Hypothalamus (tissue), 51 donors: ENCODE data around the gene SHISA2.
"Not testable (repeated sequence)": the region's sequence is repeated elsewhere in the genome, so short reads cannot be mapped to it uniquely, and the experiment has no call there.

Source experiments
- DNase-seq, 51 donors: peaks; one replicate each; lab custom pipeline; 2025; lab: John Stamatoyannopoulos, UW

Gene SHISA2

DNA sequence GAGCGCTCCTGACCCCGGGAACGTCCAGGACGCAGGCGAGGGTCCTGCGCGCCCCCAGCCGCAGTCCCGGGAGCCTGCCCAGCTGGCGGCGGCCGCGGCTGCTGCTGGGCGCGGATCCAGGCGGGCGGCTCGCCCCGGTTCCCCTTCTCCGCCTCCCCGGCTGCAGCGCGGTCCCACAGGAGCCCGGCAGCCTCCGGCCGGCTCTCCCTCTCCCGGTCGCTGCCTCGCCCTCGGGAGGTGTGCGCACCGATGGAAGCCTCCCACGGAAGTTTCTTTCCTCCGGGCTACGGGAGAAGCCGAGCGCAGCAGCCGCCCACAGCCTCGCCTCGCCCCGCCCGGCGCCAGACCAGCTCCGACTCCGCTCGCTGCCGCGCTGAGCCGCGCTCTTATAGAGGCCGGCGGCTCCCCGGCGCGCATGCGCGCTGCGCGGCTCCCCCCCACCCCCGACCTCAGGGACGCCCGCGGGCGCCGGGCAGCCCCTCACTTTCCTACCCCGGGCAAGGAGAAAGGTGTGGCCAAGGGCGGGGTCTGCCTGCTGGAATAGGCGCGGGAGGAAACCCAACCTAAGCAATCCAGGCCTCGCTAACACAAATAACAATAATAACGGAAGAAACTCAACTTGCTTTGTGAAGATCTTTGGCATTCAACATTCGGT is at the start of gene SHISA2:
SHISA2 (minus strand) TSS at position 360 of the 655 bp plus-strand sequence. CDS start 1,041 bp downstream, outside the sequence.
- DNase-seq: peak in 34 of 51 donors; percentile 12 to 62 (median 38)

GRCh38 chr13:26095846-26096610 is 44.2 kb upstream of the SHISA2 start:
- DNase-seq: no peak

DNA sequence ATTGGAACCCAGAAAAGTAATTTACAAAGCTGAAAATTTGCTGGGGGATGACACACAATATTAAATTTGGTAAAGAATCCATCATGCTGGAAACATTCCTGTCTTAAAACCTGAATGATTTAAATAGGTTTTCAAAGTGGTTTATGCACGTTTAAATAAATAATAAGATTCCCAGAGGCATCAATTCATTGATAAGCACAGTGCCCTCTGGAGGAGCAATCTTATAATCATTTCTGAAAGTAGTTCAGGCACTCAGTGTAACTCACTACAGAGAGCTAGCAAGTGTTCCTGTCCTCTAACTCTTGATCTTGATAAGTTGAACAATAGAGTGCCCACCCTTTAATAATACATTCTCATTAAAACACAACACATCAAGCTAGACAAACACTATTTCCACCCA is 43.5 kb upstream of the SHISA2 start:
- no peak for DNase-seq

DNA sequence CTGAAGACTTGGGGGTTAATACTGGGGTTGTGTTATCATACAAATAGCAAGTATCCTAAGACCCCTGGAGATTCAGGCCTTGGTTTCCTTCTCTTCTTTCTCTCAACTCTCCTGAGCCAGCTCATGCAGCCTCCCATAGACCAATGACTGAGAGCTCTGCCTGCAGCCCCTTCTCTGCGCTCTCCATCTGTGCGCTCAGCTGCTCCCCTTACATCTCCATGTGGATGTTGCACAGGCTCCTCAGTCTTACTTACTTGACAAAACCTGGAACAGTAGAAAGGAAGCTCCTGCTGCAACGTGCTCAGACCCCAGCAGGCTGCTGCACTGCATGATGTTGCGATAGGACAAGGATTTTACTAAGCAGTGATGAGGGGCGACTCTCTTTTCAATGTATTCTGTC is 25.0 kb upstream of the SHISA2 start:
- DNase-seq: not testable (repeated sequence)

- DNase-seq: peak in 1 of 51 donors; percentile 3
These were observed 23.7 kb upstream of the SHISA2 start for GRCh38 chr13:26075498-26075897.

- DNase-seq: no peak
These were observed 22.9 kb upstream of the SHISA2 start for GRCh38 chr13:26074706-26075105.

DNA sequence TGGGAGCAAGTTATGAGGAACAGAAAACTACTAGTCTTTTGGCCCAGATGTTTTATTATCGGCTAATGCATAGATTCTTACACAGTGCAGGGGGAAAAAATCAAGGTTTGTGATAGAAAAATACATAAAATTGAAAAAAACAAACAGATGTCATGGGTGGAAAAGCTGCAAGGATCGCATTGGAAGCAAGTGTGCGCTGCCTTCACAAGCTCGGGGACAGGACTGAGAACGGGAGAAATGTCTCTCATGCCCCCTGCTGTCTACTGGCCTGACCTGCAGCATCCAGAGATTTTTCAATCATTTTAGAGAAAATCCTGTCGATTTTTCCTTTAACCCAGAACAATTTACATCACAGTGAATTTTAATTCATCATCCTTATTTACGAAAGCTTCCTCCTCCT is 20.5 kb upstream of the SHISA2 start:
- peak in 1 of 51 donors; percentile 22 for DNase-seq

GRCh38 chr13:26071691-26072090 is 19.9 kb upstream of the SHISA2 start:
- DNase-seq: no peak

DNA sequence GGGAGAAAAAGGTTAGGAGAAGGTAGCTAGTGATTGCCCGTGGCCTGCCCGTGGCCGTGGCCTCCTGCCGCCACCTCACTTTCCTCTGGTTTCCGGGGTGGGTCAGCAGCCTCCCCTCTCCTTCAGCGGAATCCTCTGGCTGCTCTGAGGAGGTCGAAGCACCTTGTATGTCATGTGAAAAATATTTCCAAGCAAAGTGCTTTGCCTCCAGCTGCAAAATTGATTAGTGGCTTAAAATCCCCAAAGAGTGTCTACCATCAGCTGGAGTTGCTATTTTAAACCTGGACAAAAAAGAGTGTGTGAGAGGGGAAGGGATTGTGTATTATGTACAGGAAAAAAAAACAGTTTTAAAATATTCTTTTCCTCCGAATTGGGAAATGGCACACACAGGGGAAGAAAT is 17.8 kb upstream of the SHISA2 start:
- DNase-seq: not testable (repeated sequence)

GRCh38 chr13:26068372-26068771 is 16.6 kb upstream of the SHISA2 start:
- not testable (repeated sequence) for DNase-seq

DNA sequence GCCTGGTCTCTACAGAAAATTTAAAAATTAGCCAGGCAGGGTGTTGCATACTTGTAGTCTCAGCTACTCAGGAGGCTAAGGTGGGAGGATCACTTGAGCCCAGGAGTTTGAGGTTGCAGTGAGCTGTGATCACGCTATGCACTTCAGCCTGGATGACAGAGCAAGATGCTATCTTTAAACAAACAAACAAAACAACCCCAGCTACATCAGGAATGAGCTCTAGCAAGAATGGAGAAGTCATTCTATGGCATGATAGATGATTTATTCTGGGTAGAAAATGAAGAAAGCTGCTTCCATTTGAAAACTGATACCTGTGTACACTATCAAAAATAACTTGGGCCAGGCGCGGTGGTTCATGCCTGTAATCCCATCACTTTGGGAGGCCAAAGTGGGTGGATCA is 15.8 kb upstream of the SHISA2 start:
- DNase-seq: no peak

DNA sequence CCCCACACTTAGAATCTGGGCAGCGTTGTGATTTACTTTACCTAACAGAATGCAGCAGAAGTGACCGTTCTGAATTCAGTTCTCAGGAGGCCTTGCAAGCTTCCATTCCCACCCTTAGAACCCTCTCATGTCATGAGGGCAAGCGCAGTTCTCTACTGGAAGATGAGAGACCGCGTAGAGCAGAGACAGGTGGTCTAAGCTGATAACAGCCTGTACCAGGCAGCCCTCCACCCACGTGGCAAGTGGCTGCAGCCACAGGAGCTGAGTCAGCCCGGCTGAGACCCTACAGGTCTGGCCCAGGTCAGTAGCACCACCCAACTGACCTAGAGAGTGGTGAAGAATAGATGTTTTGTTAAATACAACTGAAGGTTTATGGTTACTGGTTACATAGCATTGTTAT is 14.7 kb upstream of the SHISA2 start:
- not testable (repeated sequence) for DNase-seq

GRCh38 chr13:26062853-26063444 is 11.1 kb upstream of the SHISA2 start:
- peak in 23 of 51 donors; percentile 6 to 83 (median 28) for DNase-seq

DNA sequence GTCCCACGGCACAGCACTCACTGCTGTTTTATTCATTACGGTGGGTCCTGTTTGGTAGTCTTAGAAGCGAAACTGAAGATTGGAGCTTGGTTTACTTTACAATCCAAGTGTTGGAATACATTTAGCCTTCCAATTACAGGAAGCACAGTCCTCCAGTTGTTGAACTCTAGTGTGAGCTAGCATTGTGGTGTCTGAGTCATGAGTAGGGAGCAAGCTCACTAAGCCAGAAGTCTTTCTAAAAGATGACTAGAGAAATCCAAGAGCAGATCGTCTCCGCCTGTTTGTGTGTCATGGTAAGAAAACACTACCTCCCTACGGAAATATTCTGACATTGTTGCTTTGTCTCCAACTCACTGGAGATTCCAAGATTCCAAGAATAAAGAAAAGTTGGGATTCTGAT is 10.1 kb upstream of the SHISA2 start:
- DNase-seq: no peak

DNA sequence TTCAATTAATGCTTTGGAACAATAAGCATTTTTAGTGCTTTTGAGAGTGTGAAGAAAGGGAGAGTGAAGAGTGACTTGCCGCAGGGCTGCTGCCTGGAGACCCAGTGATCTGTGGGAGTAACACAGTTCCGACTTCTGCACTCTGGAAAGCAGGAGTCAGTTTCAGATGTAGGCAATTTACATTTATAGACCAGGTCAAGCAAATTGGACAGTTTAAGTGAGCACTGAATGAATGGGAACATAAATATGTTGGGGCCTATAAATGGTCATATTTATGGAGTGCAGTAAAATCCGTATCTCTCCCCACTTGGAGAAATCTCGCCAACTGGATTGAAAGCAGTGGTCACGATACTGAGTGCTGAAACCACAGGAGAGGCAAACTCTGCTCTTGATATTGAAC is 9.4 kb upstream of the SHISA2 start:
- DNase-seq: no peak

GRCh38 chr13:26060357-26060756 is 8.5 kb upstream of the SHISA2 start:
- DNase-seq: no peak

- DNase-seq: no peak
These were observed 6.9 kb upstream of the SHISA2 start for GRCh38 chr13:26058704-26059103.

DNA sequence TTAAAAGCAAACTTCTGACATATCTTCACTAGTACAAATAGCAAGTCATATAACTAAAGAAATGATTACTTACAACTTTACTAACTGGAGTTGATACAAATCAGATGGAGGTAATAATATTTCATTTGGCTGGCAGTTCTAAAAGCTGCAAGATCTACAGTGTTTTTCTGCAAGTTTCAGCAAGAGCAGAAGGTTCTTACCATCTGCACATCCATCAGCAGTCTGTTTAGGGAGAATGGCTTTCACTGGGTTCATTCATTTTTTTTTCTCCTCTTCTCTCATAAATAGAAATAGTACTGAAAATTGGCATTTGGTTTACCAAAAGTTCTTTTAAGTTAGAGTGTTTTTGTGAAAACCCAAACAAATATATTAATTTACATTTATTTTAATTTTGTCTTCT is 3.1 kb upstream of the SHISA2 start:
- DNase-seq: no peak

- no peak for DNase-seq
These were observed 1.7 kb upstream of the SHISA2 start for GRCh38 chr13:26053418-26053980.

DNA sequence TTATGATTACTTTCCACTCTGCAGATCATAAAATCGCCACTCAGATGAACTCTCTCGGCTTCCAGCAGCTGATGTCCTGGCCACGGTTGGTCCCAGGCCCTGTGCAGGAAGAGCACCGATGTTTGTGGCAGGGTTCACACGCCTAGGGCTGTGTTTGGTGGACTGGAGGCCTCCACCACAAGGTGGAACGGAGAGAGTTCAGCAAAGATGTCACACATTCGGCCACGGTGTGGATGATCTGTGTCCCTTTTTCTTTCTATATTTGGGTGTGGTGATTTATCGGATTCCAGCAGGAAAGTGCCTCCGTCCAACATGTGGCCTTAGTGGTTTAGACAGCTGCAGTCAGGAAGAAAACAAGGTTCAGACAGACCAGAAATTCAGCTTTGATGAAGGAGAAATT is 521 bp upstream of the SHISA2 start:
- no peak for DNase-seq

- peak in 7 of 51 donors; percentile 6 to 54 (median 49) for DNase-seq
These were observed 572 bp downstream of the SHISA2 start for GRCh38 chr13:26051231-26051656.
